GM15510 (cell line): Measurements from ENCODE around the gene SEPTIN2.
A peak's percentile ranks its signal among the peaks of the same experiment; 100 is the strongest.

Source experiments
- POLR2A ChIP-seq: IDR thresholded peaks from 3 replicates; pipeline ENCODE4 v1.6.1; 2011; ENCODE audit warnings: borderline replicate concordance; ENCODE audit not compliant: insufficient read length; ENCODE audit errors: extremely low read depth

SEPTIN2 gene

GRCh38 chr2:241302759-241303651 lies 12.7 kb upstream of the SEPTIN2 start:
- TF ChIP-seq POLR2A = no peak

GRCh38 chr2:241304039-241304670 lies 11.6 kb upstream of the SEPTIN2 start:
- no peak for TF ChIP-seq POLR2A

GRCh38 chr2:241307055-241307454 lies 8.7 kb upstream of the SEPTIN2 start:
- TF ChIP-seq POLR2A = no peak

- TF ChIP-seq POLR2A = no peak
These were observed 7.5 kb upstream of the SEPTIN2 start for GRCh38 chr2:241308267-241308666.

- no peak for TF ChIP-seq POLR2A
These were observed 6.8 kb upstream of the SEPTIN2 start for GRCh38 chr2:241308832-241309500.

GRCh38 chr2:241309684-241310117 lies 6.0 kb upstream of the SEPTIN2 start:
- no peak for TF ChIP-seq POLR2A

GRCh38 chr2:241310917-241311566 lies 4.7 kb upstream of the SEPTIN2 start:
- no peak for TF ChIP-seq POLR2A

- TF ChIP-seq POLR2A = no peak
These were observed 3.6 kb upstream of the SEPTIN2 start for GRCh38 chr2:241312082-241312481.

- no peak for TF ChIP-seq POLR2A
These were observed 2.1 kb upstream of the SEPTIN2 start for GRCh38 chr2:241313543-241314095.

- no peak for TF ChIP-seq POLR2A
These were observed 1.3 kb upstream of the SEPTIN2 start for GRCh38 chr2:241314226-241315092.

GRCh38 chr2:241315093-241315878 lies 439 bp upstream of the SEPTIN2 start, which contains the start of gene HDLBP:
HDLBP (minus strand) TSS chr2:241315672; CDS start chr2:241266869, 48,803 bp downstream.
- TF ChIP-seq POLR2A = peak; percentile 94

- TF ChIP-seq POLR2A = no peak
These were observed 1.1 kb downstream of the SEPTIN2 start for GRCh38 chr2:241316825-241317224.

GRCh38 chr2:241317391-241317790 lies 1.7 kb downstream of the SEPTIN2 start:
- TF ChIP-seq POLR2A = no peak

GRCh38 chr2:241320394-241320793 lies 4.7 kb downstream of the SEPTIN2 start:
- TF ChIP-seq POLR2A = no peak

GRCh38 chr2:241321033-241321432 lies 5.3 kb downstream of the SEPTIN2 start:
- TF ChIP-seq POLR2A = no peak
